T-helper 22 cell (primary cell): ENCODE measurements around the gene MANBA.

Experiments used
- DNase-seq: peaks from one replicate; pipeline ENCODE4 v3.0.0-alpha.2; 2020; ENCODE audit warnings: low read depth

The MANBA gene

GRCh38 chr4:102675141-102675540, 85.6 kb downstream of the MANBA start:
- no peak for DNase-seq

DNA sequence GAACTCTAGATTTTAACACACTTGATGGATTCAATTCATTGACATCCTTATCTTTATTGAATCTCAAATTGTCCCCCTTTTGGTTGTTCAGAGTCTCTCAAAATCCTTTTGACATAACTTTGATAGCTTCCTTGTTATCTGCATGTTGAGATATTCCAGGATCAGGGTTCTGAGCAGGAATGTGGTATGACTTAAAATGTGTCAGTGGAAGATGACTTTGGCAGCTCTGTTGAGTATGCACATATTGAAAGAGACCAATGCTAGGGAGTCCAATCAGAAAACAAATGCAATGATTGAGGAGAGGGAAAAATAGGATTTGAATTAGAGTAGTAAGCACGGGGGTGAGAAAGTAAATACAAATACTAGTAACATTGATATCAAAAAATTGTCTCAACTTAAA, 93.8 kb downstream of the MANBA start:
- no peak for DNase-seq

DNA sequence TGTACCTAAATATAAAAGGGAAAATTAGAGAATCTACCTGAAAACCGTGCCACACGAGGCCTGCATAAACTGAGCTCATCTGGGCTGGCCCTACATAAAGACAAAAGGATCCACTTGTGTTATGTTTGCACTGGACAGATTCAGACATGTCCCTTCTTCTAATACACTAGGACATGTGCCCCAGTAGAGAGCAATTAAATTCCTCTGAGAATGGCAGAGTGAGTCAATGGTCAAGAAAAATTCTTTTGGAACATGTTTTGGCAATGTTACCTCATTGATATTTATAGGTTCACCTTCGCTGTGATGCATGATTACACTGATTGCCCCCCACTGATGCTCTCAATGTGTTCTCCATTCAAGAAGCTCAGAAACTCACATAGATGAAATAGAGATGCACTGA, 95.2 kb downstream of the MANBA start:
- DNase-seq, result no peak

DNA sequence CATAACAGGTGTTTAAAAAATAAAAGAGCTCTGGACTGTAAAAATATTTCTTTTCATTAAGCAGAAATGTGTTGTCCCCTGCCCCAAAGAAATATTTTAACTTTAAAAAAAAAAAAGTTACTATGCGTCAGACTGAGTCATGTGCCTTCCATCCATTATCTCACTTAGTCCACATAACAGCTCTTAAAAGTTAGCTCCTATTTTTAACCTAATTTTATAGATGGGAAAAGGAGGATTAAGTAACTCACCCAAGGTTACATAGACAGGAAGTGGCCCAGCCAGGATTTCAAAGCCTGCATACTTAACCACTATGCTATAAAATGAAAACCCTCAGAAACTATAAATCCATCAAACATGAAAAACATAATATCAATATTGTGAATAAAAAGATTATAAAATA, 97.7 kb downstream of the MANBA start:
- no peak for DNase-seq

DNA sequence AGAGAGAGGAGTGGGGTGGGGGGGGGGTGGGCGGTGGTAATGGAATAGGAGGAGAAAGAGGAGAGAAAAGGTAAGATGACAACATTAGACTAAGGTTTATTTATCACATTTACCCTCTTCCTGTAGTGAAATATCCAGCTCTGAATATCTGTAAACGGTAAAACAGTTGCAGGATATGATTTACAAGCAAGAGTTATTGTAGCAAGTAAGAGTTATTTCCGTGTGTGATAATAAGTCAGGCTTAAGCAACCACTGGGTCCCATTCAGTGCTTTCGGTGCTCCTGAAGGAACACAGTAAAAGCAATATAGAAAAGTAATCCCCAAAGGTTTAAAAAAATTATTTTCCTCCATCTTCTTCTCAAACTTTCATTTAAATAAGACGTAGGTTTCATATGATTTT, 103.6 kb downstream of the MANBA start:
- DNase-seq, result no peak

- no peak for DNase-seq
Observed at GRCh38 chr4:102647117-102647516, 113.7 kb downstream of the MANBA start.

DNA sequence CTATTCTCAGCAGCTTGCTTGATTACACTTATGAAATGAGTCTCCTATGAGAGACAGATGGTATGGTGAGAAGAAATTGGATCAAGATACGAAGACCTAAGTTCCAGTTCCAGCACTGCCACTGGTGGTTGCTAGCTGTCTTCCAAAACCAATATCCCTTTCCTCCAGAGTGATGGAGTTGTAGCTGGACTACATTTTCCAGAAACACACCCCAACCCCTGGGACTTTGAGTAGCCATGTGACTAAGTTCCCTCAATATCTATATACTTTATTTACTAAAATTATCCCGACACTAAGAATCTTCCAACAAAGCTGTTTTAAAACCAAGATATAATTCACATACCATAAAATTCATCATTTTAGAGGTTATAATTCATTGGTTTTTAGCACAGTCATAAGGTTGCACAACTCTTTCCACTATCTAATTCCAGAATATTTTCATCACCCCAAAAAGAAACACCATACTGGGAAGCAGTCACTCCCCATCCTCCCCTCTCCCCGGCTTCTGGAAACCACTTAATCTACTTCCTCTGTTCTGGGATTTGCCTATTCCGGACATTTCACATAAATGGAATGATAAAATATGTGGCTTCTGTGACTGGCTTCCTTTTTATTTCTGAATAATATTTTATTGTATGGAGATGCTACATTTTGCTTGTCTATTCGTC, 118.0 kb downstream of the MANBA start:
- DNase-seq, result no peak

DNA sequence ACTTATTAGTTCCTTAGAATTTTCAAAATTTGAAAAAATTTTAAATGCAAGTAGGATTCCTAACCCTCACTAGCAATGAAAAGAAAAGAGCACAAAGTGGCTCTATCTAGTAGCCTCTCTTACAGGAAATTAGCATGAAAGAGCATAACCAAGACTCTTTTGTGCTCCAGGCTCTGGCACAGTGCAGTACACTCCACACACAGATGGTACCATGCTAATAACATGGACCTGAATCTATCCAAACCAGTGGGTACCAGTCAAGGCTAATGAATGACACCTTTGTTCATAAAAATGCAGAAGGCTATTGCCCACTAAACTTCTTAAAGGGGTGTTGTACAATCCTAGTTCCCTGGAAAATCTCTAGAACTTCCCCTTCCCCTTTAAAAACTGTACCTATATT, 119.0 kb downstream of the MANBA start:
- DNase-seq, result no peak

DNA sequence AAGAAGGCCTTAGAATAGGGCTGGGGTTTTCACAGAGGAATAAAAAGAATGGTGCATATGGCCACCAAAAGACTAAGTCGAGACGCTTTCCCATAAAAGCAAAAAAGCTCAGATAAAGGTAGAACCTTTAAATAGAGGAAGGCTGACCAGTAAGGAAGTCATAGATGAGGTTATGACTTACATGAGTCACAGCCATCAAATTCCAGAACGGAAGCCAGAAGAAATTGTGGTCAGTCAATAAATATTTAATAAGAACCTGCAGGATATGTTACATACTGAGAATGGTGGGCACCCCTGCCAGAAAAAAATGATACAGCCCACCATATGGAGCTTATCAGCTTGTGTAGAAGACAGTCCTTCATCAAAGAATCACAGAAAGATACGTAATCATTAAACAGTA, 120.1 kb downstream of the MANBA start:
- no peak for DNase-seq

DNA sequence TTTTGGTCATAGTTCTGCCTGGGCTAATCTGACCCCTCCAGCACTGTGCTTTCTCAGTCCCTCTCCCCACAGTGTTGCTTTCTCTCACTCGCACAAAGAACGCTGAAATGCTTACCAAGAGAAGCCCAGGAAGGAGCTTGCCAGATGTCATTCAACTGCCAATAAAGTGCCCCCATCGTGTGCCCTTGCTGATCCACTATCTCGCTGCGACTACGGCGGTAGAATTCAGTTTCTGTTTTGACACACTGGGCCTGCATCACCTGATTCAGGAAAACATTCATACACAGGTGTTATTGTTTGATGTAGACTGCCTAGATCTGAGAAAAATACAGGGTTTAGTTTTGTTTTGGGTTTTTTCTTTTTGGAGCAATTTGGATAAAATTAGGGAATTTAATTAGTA, 121.2 kb downstream of the MANBA start:
- DNase-seq, result no peak

- no peak for DNase-seq
Observed at GRCh38 chr4:102638621-102639020, 122.1 kb downstream of the MANBA start.

GRCh38 chr4:102637391-102637790, 123.4 kb downstream of the MANBA start:
- DNase-seq, result no peak

DNA sequence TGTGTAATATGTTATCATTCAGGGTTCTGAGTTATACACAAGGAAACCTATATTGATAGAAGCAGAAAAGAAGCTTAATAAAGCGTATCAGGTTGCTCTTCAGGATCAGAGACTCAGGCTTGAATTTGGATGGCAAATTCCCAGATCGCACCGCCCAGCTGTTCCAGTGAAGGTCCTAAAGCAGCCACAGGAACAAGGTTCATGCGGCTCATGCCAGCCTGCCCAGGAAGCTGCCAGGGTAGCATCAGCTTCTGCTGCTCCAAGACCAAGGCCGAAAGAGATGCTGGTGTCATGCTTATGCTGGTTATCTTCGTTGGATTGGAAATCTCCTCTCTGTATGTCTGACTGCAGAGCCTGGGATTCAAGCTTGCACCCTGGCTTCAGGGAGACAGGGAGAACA, 127.7 kb downstream of the MANBA start:
- DNase-seq, result no peak

GRCh38 chr4:102632241-102633065, 128.3 kb downstream of the MANBA start:
- no peak for DNase-seq

DNA sequence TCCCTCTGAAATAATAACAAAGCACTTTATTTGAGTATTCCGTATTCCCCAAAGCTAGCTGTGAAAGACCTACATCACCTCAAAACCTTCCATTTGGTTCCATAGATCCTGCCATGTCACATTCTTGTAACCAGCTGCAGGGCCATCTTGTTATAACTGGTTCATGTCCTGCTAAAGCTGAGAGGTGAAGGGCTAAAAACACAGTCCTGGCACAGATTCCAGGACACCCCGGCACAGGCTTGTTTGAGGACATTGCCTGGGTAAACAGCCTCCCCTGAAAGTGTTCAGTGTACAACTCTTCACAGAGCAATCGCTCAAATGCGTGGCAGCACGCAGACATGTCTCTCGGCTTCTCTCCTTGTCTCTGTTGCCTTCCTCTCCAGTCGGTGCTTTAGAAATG, 129.2 kb downstream of the MANBA start:
- DNase-seq, result no peak

- DNase-seq, result no peak
Observed at GRCh38 chr4:102629673-102630072, 131.1 kb downstream of the MANBA start.

GRCh38 chr4:102627831-102628523, 132.8 kb downstream of the MANBA start:
- no peak for DNase-seq

GRCh38 chr4:102625232-102625930, 135.4 kb downstream of the MANBA start:
- DNase-seq, result peak; percentile 37

DNA sequence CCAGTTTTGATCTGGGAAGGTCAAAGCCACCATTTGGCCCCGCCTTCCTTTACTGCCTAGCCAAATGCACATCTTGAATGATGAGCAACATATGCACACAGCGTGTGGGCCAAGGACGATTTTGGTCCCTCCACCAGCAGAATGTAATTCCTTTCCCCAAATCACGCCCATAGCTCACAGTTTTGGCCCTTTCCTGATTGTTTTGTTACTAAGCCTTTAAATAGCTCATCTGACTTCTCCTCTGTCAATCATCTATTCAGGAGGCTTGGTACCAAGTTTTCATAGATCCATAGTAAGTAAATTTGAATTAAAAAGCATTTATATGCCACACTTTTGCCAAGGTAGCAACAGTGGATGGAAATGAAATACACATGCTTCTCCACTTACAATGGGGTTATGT, 136.3 kb downstream of the MANBA start:
- DNase-seq, result no peak

GRCh38 chr4:102623622-102624021, 137.1 kb downstream of the MANBA start:
- DNase-seq, result no peak

DNA sequence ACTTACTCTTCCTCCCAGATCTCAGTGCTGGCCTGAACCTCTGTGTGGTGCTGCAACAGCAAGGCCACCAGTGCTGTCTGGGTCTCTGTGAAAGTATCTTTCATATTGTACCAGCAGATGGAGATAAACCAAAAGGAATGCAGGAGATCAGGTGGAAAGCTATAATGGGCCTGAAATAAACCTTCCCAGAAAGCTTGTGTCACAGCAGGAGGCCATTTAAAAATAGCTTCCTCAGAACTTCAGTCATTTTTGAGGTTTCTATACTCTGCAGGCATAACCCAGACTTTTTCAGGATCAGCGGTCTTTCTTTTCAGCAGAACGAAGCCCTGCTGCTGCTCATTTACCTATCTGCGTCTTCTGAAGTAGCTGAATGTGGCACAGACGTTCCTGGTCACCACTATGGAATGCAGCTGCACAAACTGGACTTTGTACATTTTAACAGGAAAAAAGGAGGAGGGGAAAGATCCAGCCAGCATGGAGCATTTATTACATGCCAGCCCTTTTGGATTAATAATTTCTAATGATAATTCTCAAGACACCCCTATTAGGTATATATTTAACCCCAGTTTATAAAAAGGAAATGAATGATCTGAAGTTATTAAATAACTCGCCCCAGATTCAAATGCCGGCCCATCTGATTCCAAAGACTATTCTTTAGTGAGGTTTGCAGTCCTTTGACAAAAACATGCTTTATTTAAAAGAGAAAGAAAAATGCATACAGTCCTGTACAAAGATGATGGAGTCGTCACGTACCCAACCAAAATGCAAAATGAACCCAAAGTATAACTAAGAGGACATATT, 139.9 kb downstream of the MANBA start:
- no peak for DNase-seq
